Measurements from ENCODE around the gene ITPR2. TPM values are rescaled to one million over a fixed set of nuclear protein-coding genes. Genes with fewer than 3 reads are reported as not detected.
"Not testable (repeated sequence)": the region's sequence is repeated elsewhere in the genome, so short reads cannot be mapped to it uniquely, and the experiment has no call there.

ITPR2 gene
- total RNA-seq, 1 donor from 2014 or later = 63.4 TPM

DNA sequence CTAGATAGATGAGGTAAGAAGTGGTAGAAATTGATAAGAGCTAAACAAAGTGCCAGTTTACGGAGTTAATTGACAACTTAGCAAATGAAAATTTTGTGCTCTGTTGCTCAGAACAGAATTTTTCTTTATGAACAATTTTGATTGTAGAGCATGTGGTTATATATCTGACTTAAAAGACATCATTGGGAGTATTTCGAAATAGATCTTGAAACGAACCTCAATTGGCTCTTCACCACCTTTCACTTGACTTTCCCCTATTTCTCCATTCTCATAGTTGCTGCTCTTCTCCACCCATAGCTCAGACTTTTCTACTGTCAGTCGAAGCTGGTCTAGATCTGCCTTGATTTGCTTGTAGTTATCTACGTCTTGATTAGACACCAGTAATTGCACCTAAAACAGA lies 212.1 kb downstream of the ITPR2 start:
- DNase-seq = no peak

- DNase-seq = no peak
Measured at GRCh38 chr12:26617513-26617912, 215.5 kb downstream of the ITPR2 start.

DNA sequence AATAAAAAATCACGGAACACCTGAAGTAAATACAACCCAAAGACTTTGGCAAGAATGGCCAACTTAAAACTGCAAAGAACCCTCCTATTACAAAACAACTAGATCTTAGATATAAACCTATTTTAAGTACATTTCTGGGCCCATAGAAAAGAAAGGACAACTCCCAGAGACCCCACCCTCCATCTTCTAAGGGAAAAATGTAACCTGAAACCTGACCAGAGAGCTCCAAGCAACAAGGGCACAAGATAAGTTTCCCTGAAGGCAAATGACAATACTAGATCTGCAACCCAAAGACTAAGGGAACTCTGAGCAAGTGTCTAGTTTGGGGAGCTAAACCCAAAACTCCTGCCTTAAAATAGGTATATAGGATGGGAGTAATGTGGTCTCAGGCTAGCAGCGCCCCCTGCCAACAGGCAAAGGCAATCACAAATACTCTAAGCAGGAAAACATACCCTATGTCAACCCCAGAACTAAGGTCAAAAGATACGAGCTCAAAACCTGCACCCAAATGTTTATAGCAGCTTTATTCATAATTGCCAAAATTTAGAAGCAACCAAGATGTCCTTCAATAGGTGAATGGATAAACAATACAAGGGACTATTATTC lies 218.9 kb downstream of the ITPR2 start:
- no peak for DNase-seq

GRCh38 chr12:26612203-26612602 lies 220.8 kb downstream of the ITPR2 start:
- no peak for DNase-seq

GRCh38 chr12:26611598-26611997 lies 221.4 kb downstream of the ITPR2 start:
- DNase-seq = no peak

- DNase-seq = no peak
Measured at GRCh38 chr12:26610774-26611173, 222.2 kb downstream of the ITPR2 start.

- no peak for DNase-seq
Measured at GRCh38 chr12:26609986-26610385, 223.0 kb downstream of the ITPR2 start.

DNA sequence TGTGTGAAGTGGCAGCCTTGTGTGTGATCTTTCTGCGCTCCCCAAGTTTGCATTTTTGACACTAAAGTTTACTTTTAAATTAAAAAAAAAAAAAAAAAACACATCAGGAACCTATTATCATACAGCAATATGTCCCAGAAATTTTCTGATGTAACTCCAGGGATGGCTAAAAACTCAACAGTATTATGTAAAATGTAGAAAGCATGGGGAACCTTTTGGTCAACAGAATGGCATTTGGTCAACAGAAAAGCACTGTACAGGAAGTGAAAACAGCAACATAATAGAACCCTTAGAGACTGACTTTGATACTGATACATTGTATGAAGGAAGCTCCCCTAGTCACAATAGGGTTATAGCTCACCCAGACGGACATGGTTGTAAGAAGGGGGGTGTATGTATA lies 224.3 kb downstream of the ITPR2 start:
- peak; percentile 90 for DNase-seq

DNA sequence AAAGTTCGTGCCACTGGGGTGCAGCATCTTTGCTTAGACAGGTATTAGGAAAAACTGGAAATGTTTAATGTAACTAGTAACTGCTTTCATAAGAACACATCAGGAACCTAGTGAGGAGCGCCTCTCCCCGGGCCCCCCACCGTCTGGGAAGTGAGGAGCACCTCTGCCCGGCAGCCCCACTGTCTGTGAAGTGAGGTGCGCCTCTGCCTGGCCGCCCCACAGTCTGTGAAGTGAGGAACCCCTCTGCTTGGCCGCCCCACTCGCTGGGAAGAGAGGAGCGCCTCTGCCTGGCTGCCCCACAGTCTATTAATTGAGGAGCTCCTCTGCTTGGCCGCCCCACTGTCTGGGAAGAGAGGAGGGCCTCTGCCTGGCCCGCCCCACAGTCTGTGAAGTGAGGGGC lies 224.7 kb downstream of the ITPR2 start:
- no peak for DNase-seq

GRCh38 chr12:26606911-26607310 lies 226.1 kb downstream of the ITPR2 start:
- DNase-seq = no peak

DNA sequence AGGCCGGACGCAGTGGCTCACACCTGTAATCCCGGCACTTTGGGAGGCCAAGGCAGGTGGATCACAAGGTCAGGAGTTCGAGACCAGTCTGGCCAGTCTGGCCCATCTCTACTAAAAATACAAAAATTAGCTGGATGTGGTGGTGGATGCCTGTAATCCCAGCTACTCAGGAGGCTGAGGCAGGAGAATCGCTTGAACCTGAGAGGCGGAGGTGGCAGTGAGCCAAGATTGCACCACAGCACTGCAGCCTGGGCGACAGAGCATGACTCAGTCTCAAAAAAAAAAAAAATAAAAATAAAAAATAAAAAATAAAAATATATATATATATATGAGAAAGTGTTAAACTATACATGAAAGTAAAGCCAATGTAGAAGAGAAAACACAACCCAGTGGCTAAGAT lies 228.2 kb downstream of the ITPR2 start:
- not testable (repeated sequence) for DNase-seq

- peak; percentile 11 for DNase-seq
Measured at GRCh38 chr12:26599096-26599695, 233.8 kb downstream of the ITPR2 start.

DNA sequence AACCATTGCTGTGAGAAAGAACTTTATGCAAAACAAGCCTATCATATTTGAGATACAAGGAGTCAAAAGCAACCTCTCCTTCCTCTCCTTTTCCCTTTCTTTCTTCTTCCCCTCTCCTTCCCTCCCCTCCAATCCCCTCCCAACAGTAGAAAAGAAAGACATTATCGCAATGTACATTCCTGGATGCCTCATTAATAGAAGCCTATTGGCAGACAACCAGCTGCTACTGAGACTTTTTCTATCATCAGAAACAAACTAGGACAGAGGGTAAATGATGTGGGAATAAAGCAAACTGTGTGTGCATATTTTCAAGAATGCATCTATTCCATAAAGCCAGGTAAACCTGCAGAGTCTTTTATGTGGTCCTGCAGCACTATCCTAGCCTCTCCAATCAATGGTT lies 237.2 kb downstream of the ITPR2 start:
- no peak for DNase-seq

DNA sequence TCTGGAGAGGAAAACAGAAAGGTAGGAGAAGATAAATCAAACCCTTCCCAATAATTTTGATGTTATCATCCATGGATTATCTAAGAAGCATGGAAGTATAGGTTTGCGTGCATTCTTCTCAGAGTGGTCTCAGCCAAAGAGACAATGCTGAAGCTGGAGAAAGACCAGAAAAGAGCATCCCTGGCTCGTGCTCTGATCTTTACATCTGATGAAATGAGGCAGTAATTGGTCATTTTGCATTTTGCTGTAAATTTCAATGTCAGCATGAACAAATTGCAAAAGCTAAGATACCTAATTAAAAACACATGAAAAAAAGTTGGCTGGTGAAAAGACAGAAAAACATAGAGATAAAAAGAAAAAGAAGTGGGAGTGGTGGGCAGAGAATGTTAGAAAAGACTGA lies 252.4 kb downstream of the ITPR2 start:
- peak; percentile 63 for DNase-seq

GRCh38 chr12:26576266-26576665 lies 256.7 kb downstream of the ITPR2 start:
- DNase-seq = no peak

DNA sequence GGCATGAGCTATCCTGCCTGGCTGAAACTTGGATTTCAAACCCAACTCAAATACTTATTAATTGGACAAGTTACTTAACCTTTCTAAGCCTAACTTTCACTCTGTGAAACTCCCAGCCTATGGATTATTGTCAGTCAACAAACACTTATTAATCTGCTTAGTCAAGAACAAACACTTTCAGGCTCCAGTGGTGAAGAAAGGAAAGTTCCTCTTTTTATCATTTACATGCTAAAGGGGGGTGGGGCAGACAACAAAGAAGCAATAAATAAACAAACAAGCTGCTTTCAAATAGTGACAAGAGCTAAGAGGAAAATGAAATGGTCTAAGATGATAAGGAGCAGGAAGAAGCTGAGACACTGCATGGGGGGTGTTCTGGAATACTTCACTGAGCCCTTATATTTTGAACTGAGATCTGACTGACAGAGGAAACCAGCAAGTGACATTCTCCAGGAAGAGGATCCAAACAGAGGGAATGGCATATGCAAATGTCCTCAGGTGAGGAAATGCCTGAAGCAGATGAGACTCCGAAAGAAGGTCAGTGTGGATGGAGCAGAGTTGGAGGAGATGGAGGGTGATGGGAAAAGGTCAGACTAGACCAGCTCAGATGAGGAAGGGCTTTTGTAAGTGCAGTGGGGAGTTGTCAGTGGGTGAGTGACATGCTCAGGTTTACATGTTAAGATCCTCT lies 259.6 kb downstream of the ITPR2 start:
- no peak for DNase-seq

DNA sequence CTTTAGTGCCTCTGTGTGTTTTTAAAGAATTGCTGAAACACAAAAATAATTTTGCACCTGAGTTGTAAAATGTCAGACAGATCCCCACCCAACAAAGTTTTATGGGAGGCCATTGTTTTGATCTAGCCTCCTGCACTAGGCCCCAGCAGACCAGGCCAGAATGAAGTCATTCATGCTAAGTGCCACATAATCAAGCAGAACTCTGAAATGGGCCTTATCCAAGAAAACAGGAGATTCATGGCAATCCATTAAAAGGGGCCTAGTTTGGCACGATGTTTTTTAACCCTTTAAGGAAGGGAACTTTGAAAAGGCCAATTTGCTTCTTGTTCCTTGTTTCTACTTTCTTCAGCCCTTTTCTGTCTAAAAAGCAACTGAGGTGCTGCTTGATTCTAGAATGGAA lies 260.9 kb downstream of the ITPR2 start:
- no peak for DNase-seq

DNA sequence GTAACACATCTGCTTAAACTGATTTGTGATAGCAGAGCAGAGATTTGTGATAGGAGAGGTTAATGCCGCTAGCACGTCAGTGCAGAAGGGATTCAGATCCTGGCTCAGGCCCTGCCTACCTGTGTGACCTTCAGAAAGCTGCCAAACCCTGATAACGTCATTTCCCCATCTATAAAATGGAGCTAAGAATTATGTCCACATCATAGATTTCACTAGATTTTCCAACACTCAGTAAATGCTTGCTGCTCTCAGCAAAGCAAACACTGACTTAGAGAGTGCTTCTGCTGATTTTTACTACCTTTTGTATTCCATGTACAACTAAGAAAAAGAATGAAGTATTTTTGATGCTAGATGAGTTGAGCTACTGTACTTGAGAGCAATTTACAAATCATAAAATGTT lies 261.4 kb downstream of the ITPR2 start:
- DNase-seq = no peak

GRCh38 chr12:26567126-26567525 lies 265.9 kb downstream of the ITPR2 start:
- DNase-seq = no peak

- DNase-seq = peak; percentile 97
Measured at GRCh38 chr12:26566675-26567074, 266.3 kb downstream of the ITPR2 start.

DNA sequence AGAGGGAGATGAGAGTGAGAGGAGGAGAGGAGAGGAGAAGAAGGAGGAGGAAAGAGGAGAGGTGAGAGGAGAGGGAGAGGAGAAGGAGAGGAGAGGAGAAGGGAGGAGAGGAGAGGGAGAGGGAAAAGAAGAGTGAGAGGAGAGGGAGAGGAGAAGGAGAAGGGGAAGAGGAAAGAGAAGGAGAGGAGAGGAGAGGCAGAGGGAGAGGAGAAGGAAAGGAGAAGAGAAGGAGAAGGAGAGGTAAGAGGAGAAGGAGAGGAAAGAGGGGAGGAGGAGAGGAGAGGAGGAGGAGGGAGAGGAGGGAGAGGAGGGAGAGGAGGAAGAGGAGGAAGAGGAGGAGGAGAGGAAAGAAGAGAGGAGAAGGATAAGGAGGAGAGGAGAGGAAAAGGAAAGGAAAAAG lies 266.8 kb downstream of the ITPR2 start:
- DNase-seq = no peak

DNA sequence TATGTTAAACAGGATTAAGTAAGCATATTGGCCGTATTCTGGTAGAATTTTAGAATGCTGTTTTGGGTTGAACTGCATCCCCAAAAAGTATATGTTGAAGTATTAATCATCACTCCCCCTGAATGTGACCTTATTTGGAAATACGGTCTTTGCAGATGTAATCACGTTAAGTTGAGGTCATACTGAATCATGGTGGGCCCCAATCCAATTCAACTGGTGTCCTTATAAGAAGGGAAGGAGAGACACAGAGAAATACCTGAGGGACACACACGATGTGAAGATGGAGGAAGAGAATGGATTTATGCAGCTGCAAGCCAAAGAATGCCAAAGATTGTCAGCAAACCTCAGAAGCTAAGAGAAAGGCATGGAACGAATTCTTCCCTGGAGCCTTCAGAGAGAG lies 268.6 kb downstream of the ITPR2 start:
- DNase-seq = no peak

GRCh38 chr12:26563552-26563951 lies 269.4 kb downstream of the ITPR2 start:
- DNase-seq = no peak

DNA sequence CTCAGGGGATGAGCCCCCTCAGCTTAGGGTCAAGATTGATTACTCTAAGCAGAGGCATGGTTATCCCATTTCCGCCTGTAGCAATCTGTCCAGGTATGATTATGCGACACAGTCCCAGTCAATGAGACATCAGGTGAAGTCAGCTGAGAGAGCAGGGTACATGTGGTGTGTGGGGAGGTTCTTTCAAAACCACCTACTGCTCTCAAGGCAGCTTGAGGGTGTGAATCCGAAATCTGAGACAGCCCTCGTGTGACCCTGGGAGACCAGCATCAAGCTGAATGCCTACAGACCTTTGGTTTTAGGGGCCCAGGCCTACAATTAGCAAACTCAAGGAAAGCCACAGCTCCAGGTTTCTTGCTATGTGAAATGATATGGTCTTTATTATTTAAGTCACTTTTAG lies 275.7 kb downstream of the ITPR2 start:
- no peak for DNase-seq
